ENCODE data around the gene B3GNT7.

B3GNT7 gene

GRCh38 chr2:231380991-231381847, 14.3 kb upstream of the B3GNT7 start:
- no peak for TF ChIP-seq CTCF (conservative IDR thresholded peaks at IDR 0.05)

GRCh38 chr2:231382116-231382515, 13.4 kb upstream of the B3GNT7 start:
- H3K27ac ChIP-seq, result no peak overlapping the region
- TF ChIP-seq CTCF (conservative IDR thresholded peaks at IDR 0.05), result no peak

More at GRCh38 chr2:231380991-231381847, 14.3 kb upstream of the B3GNT7 start:
- no peak overlapping the region for H3K27ac ChIP-seq

- TF ChIP-seq CTCF (conservative IDR thresholded peaks at IDR 0.05), result no peak
- H3K27ac ChIP-seq, result no peak overlapping the region
These were observed 11.9 kb upstream of the B3GNT7 start for GRCh38 chr2:231383416-231384108.

- H3K27ac ChIP-seq, result no peak overlapping the region
- no peak for TF ChIP-seq CTCF (conservative IDR thresholded peaks at IDR 0.05)
These were observed 11.4 kb upstream of the B3GNT7 start for GRCh38 chr2:231384109-231384435.

- no peak for TF ChIP-seq CTCF (conservative IDR thresholded peaks at IDR 0.05)
- no peak overlapping the region for H3K27ac ChIP-seq
These were observed 10.5 kb upstream of the B3GNT7 start for GRCh38 chr2:231384970-231385369.

GRCh38 chr2:231385429-231385828, 10.1 kb upstream of the B3GNT7 start:
- no peak for TF ChIP-seq CTCF (conservative IDR thresholded peaks at IDR 0.05)

GRCh38 chr2:231386446-231386845, 9.1 kb upstream of the B3GNT7 start:
- TF ChIP-seq CTCF (conservative IDR thresholded peaks at IDR 0.05), result no peak
- H3K27ac ChIP-seq, result no peak overlapping the region

More at GRCh38 chr2:231385429-231385828, 10.1 kb upstream of the B3GNT7 start:
- no peak overlapping the region for H3K27ac ChIP-seq
